NCI-H2081 treated with DMSO at 0.1 percent for 48 hours (cell line): Measurements from ENCODE around the gene ANKRD65.
"Not testable (repeated sequence)": the region's sequence is repeated elsewhere in the genome, so short reads cannot be mapped to it uniquely, and the experiment has no call there.

Source experiments
- DNase-seq: peaks from one replicate; lab custom pipeline; 2025; lab: John Stamatoyannopoulos, UW

Gene ANKRD65

DNA sequence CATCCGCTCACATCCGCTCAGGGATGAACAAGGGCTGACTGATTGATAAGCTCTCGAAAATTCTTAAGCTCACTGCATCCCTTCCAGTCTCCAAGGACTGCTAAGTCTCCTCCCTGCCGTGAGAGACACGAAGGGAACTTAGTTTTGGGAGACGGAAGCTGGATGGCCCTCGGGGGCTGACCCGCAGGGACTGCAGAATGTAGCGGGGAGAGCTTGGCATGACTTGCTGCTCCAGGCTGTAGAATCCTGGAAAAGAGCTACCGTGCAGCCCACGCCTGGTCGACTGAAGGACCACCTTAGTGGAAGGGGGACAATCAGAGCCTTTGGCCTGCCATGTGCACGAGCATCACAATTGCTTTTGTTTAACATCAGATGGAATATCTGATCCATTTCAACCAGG is 5.3 kb downstream of the ANKRD65 start:
- no peak for DNase-seq

DNA sequence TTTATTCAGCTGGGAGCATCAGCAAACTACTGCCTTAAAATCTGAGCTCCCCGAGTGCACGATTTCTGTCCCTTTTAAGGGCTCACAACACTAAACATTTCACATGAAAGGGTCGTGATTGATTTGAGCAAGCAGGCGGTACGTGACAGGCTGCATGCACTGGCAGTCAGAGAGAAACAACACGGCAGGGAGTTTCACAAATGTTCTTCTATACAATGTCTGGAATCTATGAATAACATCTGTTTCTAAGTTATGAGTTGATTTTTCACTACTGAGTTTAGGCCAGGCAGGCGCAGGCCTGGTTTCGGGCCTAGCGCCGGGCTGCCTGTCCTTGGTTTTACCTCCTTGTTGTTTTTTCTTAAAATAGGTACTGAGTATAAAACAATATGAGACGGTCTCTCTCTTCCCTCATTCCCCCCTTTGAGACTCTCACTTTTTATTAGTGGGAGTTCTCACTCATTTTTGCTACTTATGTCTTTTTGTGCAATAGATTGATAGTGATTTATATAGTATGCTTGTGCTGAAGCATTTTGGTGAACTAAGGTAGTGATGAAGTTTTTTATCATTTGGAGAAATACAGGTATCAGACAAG is 8.7 kb downstream of the ANKRD65 start:
- DNase-seq, result not testable (repeated sequence)

DNA sequence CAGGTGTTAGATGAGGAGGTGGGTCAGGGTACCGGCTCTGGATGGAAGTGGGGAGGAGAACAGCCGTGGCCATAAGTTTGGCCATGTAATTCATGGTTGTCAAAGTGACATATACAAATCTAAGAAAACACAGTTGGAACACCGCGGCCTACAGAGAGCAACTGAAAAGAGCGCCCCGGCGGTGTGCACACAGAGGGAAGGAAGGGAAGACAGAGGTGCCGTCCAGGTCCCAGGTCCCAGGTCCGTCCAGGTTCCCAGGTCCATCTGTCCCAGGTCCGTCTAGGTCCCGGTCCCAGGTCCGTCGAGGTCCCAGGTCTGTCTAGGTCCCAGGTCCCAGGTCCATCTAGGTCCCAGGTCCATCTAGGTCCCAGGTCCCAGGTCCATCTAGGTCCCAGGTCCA is 9.4 kb downstream of the ANKRD65 start:
- no peak for DNase-seq

DNA sequence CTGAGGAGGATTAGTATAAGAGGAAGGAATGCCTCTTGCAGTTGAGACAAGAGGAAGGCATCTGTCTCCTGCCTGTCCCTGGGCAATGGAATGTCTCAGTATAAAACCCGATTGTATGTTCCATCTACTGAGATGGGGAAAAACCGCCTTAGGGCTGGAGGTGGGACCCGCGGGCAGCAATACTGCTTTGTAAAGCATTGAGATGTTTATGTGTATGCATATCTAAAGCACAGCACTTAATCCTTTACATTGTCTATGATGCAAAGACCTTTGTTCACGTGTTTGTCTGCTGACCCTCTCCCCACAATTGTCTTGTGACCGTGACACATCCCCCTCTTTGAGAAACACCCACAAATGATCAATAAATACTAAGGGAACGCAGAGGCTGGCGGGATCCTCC is 10.8 kb downstream of the ANKRD65 start:
- DNase-seq, result not testable (repeated sequence)

DNA sequence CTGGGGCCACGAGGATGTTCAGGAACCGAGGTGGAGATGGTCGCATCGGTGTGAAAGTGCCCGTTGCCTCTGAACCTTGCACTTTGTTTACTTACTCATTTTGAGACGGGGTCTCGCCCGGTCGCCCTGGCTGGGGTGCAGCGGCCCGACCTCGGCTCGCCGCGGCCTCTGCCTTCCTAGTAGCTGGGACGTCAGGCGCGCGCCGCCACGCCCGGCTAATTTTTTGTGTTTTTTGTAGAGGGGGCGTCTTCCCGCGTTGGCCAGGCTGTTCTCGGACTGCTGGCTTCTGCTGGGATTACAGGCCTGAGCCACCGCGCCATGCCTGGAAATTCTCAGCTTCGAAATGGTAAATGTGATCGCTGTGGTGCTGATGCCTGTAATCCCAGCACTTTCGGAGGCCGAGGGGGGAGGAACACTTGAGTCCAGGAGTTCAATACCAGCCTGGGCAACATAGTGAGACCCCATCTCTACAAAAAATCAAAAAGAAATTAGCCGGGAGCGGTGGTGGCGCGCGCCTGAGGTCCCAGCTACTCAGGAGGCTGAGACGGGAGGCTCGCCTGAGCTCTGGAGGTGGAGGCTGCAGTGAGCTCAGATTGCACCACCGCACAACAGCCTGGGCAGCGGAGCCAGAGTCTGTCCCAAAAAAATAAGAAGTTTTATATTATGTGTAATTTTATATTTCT is 13.3 kb downstream of the ANKRD65 start:
- no peak for DNase-seq

DNA sequence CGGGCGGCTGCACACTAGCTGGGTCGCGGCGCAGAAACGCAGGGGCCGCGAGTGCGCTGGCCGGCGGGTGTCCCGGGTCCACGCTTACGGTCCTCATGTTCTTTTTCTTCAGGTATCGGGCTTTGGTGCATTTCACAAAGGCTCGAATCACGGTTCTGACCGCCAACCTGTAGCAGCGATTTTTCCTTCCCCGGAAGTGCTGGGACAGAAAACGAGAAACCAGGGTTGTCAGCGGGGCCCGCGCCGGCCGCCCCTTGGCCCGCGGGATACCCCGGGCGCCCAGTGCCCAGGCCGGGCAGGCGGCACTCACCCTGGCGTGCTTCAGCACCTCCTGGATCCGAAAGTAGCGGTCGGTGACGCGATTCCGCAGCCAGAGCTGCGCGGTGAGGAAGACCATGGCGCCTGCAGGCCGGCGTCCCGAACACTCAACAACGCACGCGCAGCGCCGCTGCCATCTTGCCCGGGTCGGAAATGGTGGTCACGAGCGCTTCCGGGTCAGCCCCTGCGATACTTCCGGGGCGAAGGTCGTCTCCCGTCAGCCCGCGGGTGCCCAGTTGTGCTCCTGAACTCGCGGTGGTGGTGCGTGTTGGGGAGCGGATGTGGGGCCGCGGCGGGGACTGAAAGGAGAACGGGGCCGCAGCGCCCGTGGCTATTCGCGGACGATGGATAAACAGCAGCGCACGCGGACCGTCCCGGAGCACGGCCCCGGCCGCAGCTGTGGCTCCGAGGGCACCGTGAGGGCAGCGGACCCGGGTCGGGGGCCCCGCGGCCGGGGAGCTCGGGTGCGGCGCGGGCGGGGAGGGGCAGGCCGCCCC is 14.0 kb downstream of the ANKRD65 start, which contains the start of gene MRPL20:
MRPL20 (minus strand) TSS at position 473 of the 815 bp plus-strand sequence; CDS start at position 397, 76 bp downstream.
- DNase-seq, result peak; percentile 43

DNA sequence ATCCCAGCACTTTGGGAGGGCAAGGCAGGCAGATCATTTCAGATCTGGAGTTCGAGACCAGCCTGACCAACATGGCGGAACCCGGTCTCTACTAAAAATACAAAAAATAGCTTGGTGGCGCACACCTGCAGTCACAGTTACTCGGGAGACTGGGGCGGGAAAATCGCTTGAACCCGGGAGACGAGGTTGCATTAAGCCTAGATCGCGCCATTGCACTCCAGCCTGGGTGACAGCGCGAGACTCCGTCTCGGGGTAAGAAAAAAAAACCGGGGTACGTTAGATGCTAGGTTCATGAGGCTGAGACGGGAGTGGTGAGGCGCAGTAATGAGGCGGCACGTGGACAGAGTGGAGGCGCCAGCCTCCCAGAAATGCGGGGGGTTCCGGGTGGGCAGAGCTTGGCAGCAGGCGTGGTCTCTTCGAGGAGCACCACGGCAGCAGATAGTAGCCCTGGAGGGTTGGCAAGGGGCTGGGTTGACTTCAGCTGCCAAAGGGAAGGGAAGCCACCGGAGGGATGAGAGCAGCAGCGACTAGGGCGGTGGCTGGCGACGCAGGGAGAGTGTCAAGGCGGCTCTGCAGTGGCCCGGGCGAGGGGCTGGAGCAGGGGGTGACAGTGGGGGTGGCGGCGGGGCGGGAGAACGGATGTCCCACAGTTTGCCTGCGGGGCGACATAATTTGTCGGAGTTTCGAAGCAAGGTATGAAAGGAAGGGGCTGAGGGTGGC is 14.8 kb downstream of the ANKRD65 start:
- no peak for DNase-seq

DNA sequence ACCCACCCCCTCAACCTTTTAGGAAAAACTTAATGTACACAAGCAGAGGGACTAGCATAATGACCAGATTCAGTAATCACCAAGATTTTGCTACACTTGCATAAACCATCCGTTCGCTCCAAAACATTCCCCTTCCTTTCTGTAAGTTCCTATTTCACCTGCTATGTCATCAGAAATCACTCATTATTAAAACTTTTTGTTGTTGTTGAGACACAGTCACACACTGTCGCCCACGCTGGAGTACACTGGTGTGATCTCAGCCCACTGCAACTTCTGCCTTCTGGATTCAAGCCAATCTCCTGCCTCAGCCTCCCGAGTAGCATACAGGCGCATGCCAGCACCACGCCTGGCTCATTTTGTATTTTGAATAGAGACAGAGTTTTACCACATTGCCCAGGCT is 17.4 kb downstream of the ANKRD65 start:
- DNase-seq, result no peak

DNA sequence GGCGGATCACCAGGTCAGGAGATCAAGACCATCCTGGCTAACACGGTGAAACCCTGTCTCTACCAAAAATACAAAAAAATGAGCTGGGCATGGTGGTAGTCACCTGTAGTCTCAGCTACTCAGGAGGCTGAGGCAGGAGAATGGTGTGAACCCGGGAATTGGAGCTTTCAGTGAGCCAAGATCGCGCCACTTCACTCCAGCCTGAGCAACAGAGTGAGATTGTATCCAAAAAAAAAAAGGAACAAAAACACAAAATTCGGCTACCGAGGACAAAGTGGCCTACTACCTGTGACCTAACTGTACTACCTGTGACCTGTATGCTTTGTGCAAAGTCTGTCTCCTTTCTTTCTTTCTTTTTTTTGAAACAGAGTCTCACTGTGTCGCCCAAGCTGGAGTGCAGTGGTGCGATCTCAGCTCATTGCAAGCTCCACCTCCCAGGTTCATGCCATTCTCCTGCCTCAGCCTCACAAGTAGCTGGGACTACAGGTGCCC is 18.1 kb downstream of the ANKRD65 start:
- not testable (repeated sequence) for DNase-seq

DNA sequence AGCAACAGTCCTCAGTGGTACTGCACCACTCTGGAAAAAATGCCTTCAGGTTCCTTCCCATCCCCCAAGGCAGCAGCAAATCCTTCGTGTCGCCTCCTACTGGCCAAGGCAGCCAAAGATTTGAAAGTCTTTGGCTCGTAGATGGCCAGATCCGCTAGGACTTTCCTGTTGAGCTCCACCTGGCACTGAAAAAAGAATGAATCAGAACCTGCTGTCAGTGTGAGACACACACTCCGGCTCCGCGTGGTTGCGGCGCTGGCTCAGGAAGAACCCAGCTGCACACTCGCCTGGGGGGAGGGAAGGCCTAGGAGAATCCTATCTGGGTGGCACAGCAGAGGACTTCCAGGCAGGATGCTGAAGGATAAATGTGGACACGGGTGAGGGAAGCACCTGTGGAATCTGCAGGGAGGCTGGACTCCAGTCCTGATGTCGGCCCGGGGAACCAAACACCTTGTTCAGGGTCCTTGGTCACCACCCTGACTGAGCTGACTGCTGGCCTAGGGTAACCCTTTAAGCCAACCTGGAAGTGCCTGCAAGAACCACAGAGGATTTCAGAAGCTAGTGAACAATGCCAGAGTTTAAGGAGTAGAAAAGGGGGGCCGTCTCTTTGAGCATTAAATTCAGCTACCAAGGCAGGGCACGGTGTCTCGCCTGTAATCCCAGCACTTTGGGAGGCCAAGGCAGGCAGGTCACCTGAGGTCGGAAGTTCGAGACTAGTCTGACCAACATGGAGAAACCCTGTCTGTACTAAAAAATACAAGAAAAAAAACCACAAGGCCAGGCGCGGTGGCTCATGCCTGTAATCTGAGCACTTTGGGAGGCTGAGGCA is 18.8 kb downstream of the ANKRD65 start:
- no peak for DNase-seq

DNA sequence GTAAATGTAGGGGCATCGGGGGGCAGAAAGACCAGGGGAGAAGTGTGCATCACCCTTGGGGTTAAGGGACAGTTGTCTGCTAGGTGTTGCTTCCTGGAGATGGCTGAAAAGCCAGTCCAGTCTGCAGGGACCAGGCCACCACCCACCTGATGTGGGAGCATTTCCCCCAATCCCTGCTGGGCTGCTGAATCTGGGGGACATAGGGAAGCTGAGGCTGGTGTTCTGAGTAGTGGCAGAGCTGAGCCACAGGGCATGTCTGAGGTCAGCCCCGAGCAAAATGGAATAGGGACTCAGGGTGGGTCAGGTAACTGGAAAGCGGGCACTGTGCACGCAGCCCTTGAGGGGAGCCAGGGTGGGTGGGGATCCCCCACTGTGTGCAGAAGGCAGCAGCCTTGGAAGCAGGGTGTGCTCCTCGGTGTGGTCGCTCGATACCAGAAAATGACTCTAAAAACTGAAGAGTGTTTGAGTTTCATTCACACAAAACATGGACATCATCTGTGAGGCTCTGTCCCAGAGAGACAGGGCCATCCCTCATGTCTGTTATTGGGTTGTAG is 19.5 kb downstream of the ANKRD65 start:
- no peak for DNase-seq

DNA sequence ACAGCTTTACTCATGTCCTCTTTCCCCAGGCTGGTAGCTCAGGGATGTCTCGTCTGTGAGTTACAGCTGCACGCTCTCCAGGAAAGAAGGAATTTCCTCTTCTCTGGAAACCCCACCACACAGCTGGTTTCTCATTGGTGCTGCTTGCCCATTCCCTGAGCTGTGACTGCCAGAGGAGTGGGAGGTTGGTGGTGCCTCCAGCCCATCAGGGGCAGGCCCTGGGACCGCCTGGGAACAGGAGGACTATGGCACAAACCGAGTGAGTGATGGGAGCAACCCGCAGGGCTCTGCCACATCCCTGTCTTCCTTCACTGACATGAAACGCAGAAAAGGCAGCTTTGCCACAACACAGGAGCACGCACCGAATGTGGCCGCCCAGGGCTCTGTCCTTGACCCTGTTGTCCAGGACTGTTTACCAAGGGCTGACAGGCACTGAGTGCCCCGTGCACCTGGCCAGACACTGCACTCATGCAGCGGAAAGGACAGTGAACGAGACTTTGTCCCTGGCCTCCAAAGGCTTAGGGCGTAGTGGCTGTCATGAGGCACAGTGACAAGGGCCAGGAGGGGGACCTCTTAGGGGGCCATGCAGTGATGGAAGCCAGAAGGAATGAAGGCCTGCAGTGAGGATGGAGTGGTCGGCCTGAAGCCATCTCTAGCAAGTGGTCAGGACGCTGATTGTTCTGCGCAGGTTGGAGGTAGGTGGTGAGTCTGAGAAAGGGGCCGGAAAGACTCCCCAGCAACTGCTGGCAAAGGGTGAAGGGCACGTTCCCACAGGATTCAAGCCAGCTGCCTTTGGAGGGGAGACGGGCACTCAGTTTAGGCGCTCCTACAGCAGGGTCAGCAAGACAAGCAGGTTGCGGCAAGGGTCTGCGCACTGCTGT is 20.3 kb downstream of the ANKRD65 start:
- DNase-seq, result no peak

DNA sequence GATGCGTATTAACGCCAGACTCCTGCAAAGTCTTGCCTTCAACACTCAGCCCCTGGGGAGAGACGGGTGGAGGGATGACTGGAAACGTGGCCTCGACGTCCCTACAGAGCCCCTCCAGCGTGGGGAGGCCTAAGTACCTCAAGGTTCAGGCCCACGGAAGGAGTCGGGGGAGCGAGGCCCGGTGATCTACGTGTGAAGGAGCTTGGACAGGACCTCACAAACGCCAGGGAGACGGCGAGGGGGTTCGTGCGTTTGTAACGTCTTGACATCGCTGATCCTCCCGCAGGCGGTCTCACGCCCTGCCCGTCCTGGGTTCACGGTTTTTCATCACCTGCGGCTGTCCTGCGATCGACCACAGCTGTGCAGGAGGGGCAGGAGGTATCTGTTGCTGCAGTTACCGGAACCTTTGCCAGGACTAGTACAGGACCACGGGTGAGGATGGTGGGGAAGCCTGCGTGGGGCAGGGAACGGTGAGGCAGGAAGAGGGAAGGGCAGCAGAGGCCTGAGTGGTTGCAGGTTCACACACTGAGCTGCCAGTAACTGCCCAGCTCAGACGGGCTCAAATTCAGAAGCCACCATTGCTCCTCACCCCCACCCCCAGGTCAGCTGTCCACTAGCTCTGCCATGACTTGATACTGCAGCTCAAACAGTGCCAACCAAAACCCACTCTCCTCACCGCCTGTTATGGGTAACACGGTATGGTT is 21.1 kb downstream of the ANKRD65 start:
- no peak for DNase-seq

DNA sequence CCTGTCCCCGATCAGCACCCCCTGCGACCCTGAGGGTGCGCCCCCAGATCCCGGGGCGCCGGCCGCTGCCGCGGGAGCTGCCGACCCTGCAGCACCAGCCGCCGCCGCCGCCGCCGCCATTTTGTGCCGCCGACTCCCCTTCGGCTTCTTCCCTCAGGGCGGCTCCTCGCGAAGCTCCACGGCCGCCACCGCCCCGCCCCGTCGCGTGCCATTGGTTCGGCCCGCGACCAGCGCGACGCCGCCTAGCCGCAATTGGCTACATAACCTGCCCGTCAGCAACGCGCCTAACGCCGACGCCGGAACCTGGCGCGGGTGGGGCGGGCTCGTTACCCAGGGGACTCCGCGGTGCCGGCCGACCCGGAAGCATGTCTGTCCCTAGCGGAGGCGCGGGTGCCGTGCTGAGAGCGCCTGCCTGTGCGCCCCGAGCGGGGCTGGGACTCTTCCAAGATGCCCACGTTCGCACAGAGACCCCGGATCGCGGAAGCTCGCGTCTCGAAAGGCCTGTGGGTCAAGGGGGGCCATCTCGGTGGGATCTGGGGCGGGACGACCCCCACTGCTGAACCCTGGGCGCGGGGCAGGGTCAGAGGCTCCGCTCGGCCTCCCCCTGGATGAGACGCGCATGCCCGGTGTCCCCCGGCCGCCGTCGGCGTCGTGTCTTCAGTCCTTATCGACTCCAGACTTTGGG is 21.7 kb downstream of the ANKRD65 start, which contains the start of gene CCNL2:
CCNL2 (minus strand) TSS at position 149 of the 685 bp plus-strand sequence; CDS start at position 120, 29 bp downstream.
- peak; percentile 89 for DNase-seq

DNA sequence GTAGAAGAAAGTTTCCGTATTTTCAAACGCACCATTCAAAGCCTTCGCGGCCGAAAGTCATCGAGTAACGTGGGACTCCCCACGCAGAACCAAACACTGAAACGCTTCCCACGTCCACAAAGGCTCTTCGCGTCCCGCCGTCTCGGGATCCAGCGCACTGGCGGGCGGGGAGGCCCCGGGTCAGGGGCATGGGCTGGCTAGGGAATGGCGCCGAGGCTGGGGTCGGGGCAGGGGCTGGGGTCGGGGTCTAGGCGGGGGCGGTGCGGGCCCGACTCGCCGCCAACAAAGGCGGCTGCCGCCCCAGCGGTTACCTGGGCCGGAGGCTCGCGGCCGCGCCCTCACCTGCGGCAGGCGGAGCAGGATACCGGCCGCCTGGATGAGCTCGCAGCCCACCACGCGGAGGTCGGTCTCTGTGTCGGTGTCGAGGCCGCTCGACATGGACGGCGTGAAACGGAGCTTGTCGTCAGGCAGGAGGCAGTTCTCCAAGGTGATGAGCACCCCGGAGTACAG is 22.3 kb downstream of the ANKRD65 start:
- no peak for DNase-seq

DNA sequence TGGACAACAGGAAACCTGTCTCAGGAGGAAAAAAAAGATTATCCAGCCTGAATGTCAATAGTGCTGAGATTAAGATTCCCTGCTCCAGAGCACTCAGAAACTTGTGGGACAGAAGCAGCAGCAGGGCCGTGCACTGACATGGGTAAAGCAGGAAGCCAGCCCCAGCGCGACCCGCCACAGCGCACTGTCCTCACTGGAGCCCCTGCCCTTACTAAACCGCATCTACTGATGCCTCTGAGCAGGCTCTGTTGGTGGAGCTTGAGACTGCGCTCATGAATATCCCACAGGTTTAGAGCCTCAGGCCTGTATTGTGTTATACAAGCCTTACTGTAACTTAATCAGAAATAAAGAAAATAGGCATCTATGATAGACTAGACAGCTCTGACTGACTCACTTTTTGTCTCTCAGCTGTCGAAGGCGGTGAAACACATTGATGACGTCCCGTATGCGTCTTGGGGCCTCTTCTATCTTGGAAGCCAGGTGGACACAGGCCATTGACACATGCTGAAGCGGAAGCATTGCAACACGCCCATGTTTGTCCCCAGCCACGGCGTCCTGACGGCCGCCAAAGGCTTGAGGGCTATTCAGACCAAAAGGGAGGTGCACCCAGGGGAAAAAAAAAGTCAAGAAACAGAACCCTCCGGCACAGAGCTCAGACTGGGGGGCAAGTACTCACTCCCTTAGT is 23.1 kb downstream of the ANKRD65 start:
- no peak for DNase-seq

DNA sequence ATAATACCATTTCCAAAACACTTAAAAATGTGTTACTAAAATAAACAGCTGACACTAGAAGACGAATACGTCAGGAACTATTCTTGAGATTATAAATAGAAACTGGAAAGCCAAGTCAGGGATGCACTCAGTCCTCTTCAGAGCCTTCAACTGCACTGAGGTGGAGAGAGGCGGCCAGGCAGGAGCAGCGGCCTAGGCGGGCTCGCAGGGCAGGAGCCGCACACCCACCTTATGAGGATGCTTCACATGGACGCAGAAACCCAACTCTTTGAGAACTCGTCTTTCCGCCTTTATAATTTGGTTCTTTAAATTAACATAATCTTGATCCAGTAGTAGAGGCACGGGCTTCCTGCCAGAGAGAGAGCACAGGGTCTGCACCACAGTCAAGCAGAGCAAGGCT is 25.9 kb downstream of the ANKRD65 start:
- DNase-seq, result no peak

DNA sequence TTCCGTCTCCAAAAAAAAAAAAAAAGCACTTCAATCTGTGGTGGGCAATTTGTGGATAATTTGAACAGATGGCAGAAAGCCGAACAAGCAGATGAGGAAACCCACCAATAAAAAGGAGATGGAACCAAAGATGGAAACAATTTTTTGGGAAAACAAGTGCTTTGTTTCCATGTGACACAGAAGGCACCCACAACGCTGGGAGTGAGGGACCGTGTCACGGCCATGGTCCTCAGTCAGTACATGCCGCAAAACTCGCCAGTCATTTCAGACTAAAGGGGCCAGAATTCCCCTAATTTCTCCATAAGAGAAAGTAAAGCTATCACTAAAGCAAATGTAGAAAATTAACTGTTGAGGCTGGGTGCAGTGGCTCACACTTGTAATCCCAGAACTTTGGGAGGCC is 27.0 kb downstream of the ANKRD65 start:
- DNase-seq, result no peak
